GM12878 (cell line): ENCODE data around the gene ACTG1. TPM values are rescaled to one million over a fixed set of nuclear protein-coding genes. Genes with fewer than 3 reads are reported as not detected.

ENCODE experiments used
- ATAC-seq: fragments of 200-7000 bp; cut with Tn5 transposase; 3 replicates; pipeline ENCODE4 v1.9.1; 2020; ENCODE audit warnings: mild to moderate bottlenecking, moderate library complexity
- BruUV-seq: library from RNA; stranded (reverse); fragments of 400-500 nt; replicated peaks from 2 replicates; lab custom pipeline; 2021; lab: Mats Ljungman, UMichigan
- CTCF ChIA-PET: fragments of 300-600 bp; sonication (Branson Sonifier 250); formaldehyde crosslinking; extraction: SDS; loops from one replicate; lab custom pipeline; 2021; ENCODE audit warnings: inconsistent platforms; lab: Yijun Ruan, JAX
- POLR2A ChIA-PET: fragments of 350-600 bp; formaldehyde crosslinking; extraction: SDS; loops from one replicate; lab custom pipeline; 2021; ENCODE audit warnings: inconsistent platforms; lab: Charles Lee
- RAD21 ChIA-PET: fragments of 300-600 bp; sonication (Branson Sonifier 250); formaldehyde crosslinking; loops from one replicate; lab custom pipeline; 2023; ENCODE audit warnings: antibody characterized with exemption; ENCODE audit not compliant: unreplicated experiment; lab: Charles Lee
- SMC1A ChIA-PET: fragments of 300-600 bp; sonication (Branson Sonifier 250); formaldehyde crosslinking; loops from one replicate; lab custom pipeline; 2023; ENCODE audit not compliant: unreplicated experiment, uncharacterized antibody; lab: Charles Lee
- DNase-seq: peaks from one replicate; pipeline ENCODE4 v3.0.0-alpha.2; 2011; ENCODE audit warnings: low read depth, low spot score
- FAIRE-seq: peaks from 3 replicates; lab custom pipeline; 2011; peaks lifted over from hg19 to GRCh38; lab: Jason Lieb, UNC
- H2AFZ ChIP-seq: 2 replicates; pipeline ENCODE4 v1.6.0; 2011; ENCODE audit warnings: low read depth, low read length, control low read depth; ENCODE audit not compliant: control insufficient read depth
- H3K27ac ChIP-seq: 2 replicates; pipeline ENCODE4 v1.5.1; 2011; ENCODE audit warnings: control low read depth; ENCODE audit not compliant: control insufficient read depth, insufficient read depth
- H3K27me3 ChIP-seq, 2 experiments: replicated peaks in 1 of 2; 2 replicates each; pipeline versions ENCODE4 v1.6.0 to v1.6.1; 2011; ENCODE audit warnings: low read length in 1 of 2; ENCODE audit not compliant: control insufficient read depth in 2 of 2, insufficient read depth in 2 of 2
- H3K36me3 ChIP-seq, 2 experiments: 2 replicates each; pipeline ENCODE4 v1.5.1; 2011; ENCODE audit warnings: low read length in 1 of 2; ENCODE audit not compliant: control insufficient read depth in 2 of 2, insufficient read depth in 2 of 2
- H3K4me1 ChIP-seq: 2 replicates; pipeline ENCODE4 v1.6.1; 2011; ENCODE audit warnings: mild to moderate bottlenecking, low read length, moderate library complexity, mixed read lengths; ENCODE audit not compliant: control insufficient read depth, insufficient read depth
- H3K4me2 ChIP-seq: 2 replicates; pipeline ENCODE4 v1.6.0; 2011; ENCODE audit warnings: control low read depth; ENCODE audit not compliant: control insufficient read depth, insufficient read depth
- H3K4me3 ChIP-seq: fragments of 200-600 bp; sonication (generic); 2 replicates; pipeline ENCODE4 v1.5.1; 2016
- H3K79me2 ChIP-seq: 2 replicates; pipeline ENCODE4 v1.6.0; 2011; ENCODE audit warnings: low read length; ENCODE audit not compliant: control insufficient read depth, insufficient read depth
- H3K9ac ChIP-seq: 2 replicates; pipeline ENCODE4 v1.8.0; 2011; ENCODE audit warnings: low read length, control low read depth, mixed read lengths; ENCODE audit not compliant: control insufficient read depth, insufficient read depth
- H3K9me3 ChIP-seq: replicated peaks from 3 replicates; pipeline ENCODE4 v1.5.1; 2011; ENCODE audit warnings: mild to moderate bottlenecking, low read length; ENCODE audit not compliant: control insufficient read depth, insufficient read depth
- H4K20me1 ChIP-seq: 2 replicates; pipeline ENCODE4 v1.6.0; 2011; ENCODE audit not compliant: control insufficient read depth, insufficient read depth
- BHLHE40 ChIP-seq, 2 experiments: fragments of 450-650 bp in 1 of 2; IDR thresholded peaks; 2 replicates each; pipeline ENCODE4 v1.6.1; 2011 to 2017; ENCODE audit warnings: low read depth in 2 of 2, borderline replicate concordance in 1 of 2, improper control_type of control experiment in 1 of 2, low read length in 1 of 2, mild to moderate bottlenecking in 1 of 2
- EZH2 ChIP-seq: IDR thresholded peaks from 2 replicates; pipeline ENCODE4 v1.6.1; 2012; ENCODE audit warnings: low read depth, mild to moderate bottlenecking, control low read depth, inconsistent platforms, low read length, borderline replicate concordance; ENCODE audit not compliant: control insufficient read depth
- IKZF1 ChIP-seq: fragments of 450-650 bp; conservative IDR thresholded peaks from 2 replicates; pipeline ENCODE4 v1.6.1; 2017; ENCODE audit warnings: antibody characterized with exemption, mild to moderate bottlenecking
- RUNX3 ChIP-seq: IDR thresholded peaks from 2 replicates; pipeline ENCODE4 v1.6.1; 2012; ENCODE audit warnings: low read length, inconsistent platforms
- WGBS: methylation state at CpG from one replicate; pipeline ENCODE4 v1.1.6; 2016; ENCODE audit warnings: low lambda C conversion rate; ENCODE audit not compliant: insufficient replicate concordance, insufficient coverage; ENCODE audit errors: missing lambda C conversion rate; 5-methylcytosine and 5-hydroxymethylcytosine counted together
- in situ Hi-C: fragments of 300-500 bp; cut with MboI; formaldehyde crosslinking; loops from 9 replicates; pipeline ENCODE4 v1.14.3; 2018; ENCODE audit warnings: mixed read lengths
- intact Hi-C: fragments of 100-400 bp; cut with micrococcal nuclease; formaldehyde crosslinking; loops from one replicate; pipeline ENCODE4 v1.14.2; 2022; ENCODE audit not compliant: unreplicated experiment
- polyA plus RNA-seq, 11 experiments: library from polyadenylated mRNA; depleted of rRNA in 4 of 11; unstranded in 6 of 11; stranded (reverse) in 5 of 11; fragments of >200 nt; fragmentation: Nextera tagmentation in 4 of 11; fragmentation: Illumina TruSeq in 1 of 11; extraction: Ambion mirVana in 4 of 11; extraction: Trizol in 1 of 11; gene quantifications; 1 replicate in 1 of 11; 2 replicates in 10 of 11; pipeline versions ENCODE4 v1.2.1 to v1.2.3, GENCODE V29; 2011 to 2016; ENCODE audit warnings: inconsistent platforms in 2 of 11, missing spikeins in 2 of 11, low read depth in 1 of 11
- total RNA-seq, 4 experiments: library from RNA; depleted of rRNA in 3 of 4; stranded (reverse); fragments of >200 nt in 3 of 4; fragmentation: Illumina TruSeq in 1 of 4; extraction: Trizol in 1 of 4; gene quantifications; 2 replicates each; pipeline versions ENCODE4 v1.2.1 to v1.2.3, GENCODE V29; 2013 to 2021
- TF ChIP-seq, protein P1 (sequence below): IDR thresholded peaks from 2 replicates; pipeline ENCODE4 v1.6.1; 2011; ENCODE audit warnings: borderline replicate concordance, low read depth, mild to moderate bottlenecking, moderate library complexity, mixed read lengths, low read length; ENCODE audit not compliant: insufficient read depth; ENCODE audit errors: extremely low read length

The ACTG1 gene
- total and polyA plus RNA-seq, 10 of the 15 experiments (the other 5 are each of a cell fraction or from before 2014, with no cell fraction given) = 810 to 6,105 (median 3,650) TPM

DNA sequence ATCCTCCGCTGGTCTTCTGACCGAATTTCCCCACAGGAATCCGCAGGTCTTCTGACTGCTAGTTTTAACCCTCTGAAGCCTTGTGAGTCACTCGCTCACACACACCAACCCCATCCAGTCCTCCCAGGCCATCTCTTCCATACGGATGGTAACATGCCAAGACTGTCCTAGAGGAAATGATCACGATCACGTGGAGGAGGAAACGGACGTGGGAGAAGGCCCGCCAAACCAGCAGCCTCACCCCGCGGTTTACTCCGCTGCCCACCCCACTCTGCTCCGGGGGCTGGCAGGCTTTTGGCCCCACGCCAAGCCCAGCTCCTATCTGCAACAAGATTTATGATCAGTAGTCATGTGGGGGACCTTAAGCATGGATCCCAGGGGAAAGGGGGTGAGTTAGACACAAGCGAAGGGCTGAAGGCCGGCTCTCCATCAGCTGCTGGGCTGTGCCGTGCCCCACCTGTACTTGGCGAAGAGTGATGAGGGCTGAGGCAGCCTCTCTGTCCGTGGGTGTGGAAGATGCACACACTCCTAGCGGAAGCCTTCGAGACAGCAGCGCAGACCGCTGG lies 41.1 kb upstream of the ACTG1 start:
- peak; percentile 9 for DNase-seq
- Histone ChIP-seq H4K20me1 (no peaks in the 10 kb centered on the region), H3K9ac (peak overlapping the region; percentile 74), H3K36me3 (peaks cover 17 to 24% of the 10 kb centered on the region in 2 experiments; a peak in 3 of 4 replicates), H3K27me3 (no peaks in the 10 kb centered on the region), H3K27ac (peak overlapping the region; percentile 58), H3K4me3 (peak overlapping the region; percentile 93), H3K4me2 (peak overlapping the region; percentile 86), H3K4me1 (peaks cover 14% of the 10 kb centered on the region), H2AFZ (peak overlapping the region; percentile 51), H3K79me2 (peaks cover 24% of the 10 kb centered on the region), H3K9me3 (no peaks in the 10 kb centered on the region)
- no peak; the same call in 2 of the 3 replicates for ATAC-seq
- in situ Hi-C loops = no loop called here
- SMC1A ChIA-PET = interaction anchor here (1.6 kb wide), 1 partner anchor 33 kb away, joined by 3 read pairs; no protein-coding TSS in a partner anchor
- POLR2A ChIA-PET = no interaction called here
- RAD21 ChIA-PET = no interaction called here
- BruUV-seq = TSS peak; percentile 81
- intact Hi-C loops = loop anchor here (2.0 kb wide), 1 partner anchor 37 kb away; no protein-coding TSS in a partner anchor
- TF ChIP-seq EZH2 = no peak
- TF ChIP-seq RUNX3 = peak; percentile 30; the same call in 1 of the 2 replicates
- TF ChIP-seq BHLHE40 (IDR thresholded peaks at IDR 0.05; ENCODE audit: borderline replicate concordance in 1 of 2, low read depth in 2 of 2, low read length in 1 of 2) = 0 out of 4 replicates have a peak, but pooled peaks of 1 of the 2 experiments have one; percentile 11
- TF ChIP-seq IKZF1 = 0 out of 2 replicates have a peak, but pooled peaks have one; percentile 33
- TF ChIP-seq, protein P1, sequence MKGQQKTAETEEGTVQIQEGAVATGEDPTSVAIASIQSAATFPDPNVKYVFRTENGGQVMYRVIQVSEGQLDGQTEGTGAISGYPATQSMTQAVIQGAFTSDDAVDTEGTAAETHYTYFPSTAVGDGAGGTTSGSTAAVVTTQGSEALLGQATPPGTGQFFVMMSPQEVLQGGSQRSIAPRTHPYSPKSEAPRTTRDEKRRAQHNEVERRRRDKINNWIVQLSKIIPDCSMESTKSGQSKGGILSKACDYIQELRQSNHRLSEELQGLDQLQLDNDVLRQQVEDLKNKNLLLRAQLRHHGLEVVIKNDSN = peak; percentile 31
- CTCF ChIA-PET = interaction anchor here (1.4 kb wide), 1 partner anchor 48 kb away, joined by 6 read pairs; no protein-coding TSS in a partner anchor
- 25% methylated on average over 24 of the region's 24 CpGs for WGBS
- no peak for FAIRE-seq
